DND-41 (cell line): ENCODE data around the gene ATXN7.

ENCODE experiments used
- EZH2 ChIP-seq: IDR thresholded peaks from 3 replicates; pipeline ENCODE4 v1.6.1; 2012; ENCODE audit warnings: borderline replicate concordance, low read depth, mild to moderate bottlenecking, moderate library complexity, low read length, inconsistent platforms; ENCODE audit not compliant: severe bottlenecking
- TF ChIP-seq, protein P1 (sequence below): IDR thresholded peaks from 2 replicates; pipeline ENCODE4 v1.5.1; 2012; ENCODE audit warnings: borderline replicate concordance, low read length, moderate library complexity, mild to moderate bottlenecking; ENCODE audit not compliant: poor library complexity, severe bottlenecking; ENCODE audit errors: extremely low read depth

DNA sequence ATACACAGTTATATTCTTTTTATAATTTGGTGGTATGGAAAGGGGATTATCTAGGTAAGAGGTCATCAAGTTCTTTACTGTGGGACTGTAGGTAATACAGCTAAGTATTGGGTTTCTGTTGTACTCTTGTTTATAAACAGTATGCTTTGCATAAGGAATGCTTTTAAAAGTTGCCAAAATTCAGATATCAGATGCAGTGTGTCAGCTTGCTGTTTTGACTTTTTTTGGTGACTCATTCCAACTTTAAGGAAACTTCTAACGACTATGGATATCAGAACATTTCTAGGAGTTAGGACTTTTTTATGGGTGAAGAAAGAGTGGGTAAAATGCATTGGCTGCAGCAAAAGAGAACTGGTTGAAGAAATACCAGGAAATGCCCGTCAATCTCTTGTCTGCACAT, 45.8 kb downstream of the ATXN7 start:
- TF ChIP-seq, protein P1, sequence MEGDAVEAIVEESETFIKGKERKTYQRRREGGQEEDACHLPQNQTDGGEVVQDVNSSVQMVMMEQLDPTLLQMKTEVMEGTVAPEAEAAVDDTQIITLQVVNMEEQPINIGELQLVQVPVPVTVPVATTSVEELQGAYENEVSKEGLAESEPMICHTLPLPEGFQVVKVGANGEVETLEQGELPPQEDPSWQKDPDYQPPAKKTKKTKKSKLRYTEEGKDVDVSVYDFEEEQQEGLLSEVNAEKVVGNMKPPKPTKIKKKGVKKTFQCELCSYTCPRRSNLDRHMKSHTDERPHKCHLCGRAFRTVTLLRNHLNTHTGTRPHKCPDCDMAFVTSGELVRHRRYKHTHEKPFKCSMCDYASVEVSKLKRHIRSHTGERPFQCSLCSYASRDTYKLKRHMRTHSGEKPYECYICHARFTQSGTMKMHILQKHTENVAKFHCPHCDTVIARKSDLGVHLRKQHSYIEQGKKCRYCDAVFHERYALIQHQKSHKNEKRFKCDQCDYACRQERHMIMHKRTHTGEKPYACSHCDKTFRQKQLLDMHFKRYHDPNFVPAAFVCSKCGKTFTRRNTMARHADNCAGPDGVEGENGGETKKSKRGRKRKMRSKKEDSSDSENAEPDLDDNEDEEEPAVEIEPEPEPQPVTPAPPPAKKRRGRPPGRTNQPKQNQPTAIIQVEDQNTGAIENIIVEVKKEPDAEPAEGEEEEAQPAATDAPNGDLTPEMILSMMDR, result no peak
- no peak for TF ChIP-seq EZH2
